Keratinocyte (primary cell): ENCODE measurements around the gene LNPEP. TPM values are rescaled to one million over a fixed set of nuclear protein-coding genes. Genes with fewer than 3 reads are reported as not detected.

ENCODE experiments used
- DNase-seq: peaks from one replicate; pipeline ENCODE4 v3.0.0-alpha.2; 2011; ENCODE audit warnings: low read depth, missing footprints, low spot score
- FAIRE-seq: peaks from 2 replicates; lab custom pipeline; 2011; peaks lifted over from hg19 to GRCh38; lab: Jason Lieb, UNC
- H2AFZ ChIP-seq: 2 replicates; pipeline ENCODE4 v1.6.0; 2012; ENCODE audit warnings: low read length, control low read depth, inconsistent platforms; ENCODE audit not compliant: control insufficient read depth
- H3K27ac ChIP-seq: 2 replicates; pipeline ENCODE4 v1.5.1; 2011; ENCODE audit warnings: low read length; ENCODE audit not compliant: control insufficient read depth, insufficient read depth
- H3K27me3 ChIP-seq: 3 replicates; pipeline ENCODE4 v1.6.0; 2011; ENCODE audit warnings: low read length; ENCODE audit not compliant: control insufficient read depth, insufficient read depth; ENCODE audit errors: extremely low read depth
- H3K36me3 ChIP-seq, 2 experiments: 2 replicates in 1 of 2; 3 replicates in 1 of 2; pipeline ENCODE4 v1.5.1; 2011; ENCODE audit warnings: low read length in 2 of 2, mild to moderate bottlenecking in 1 of 2; ENCODE audit not compliant: control insufficient read depth in 2 of 2, insufficient read depth in 2 of 2; ENCODE audit errors: extremely low read depth in 1 of 2
- H3K4me1 ChIP-seq: 3 replicates; pipeline ENCODE4 v1.5.1; 2011; ENCODE audit warnings: low read length; ENCODE audit not compliant: control insufficient read depth, insufficient read depth; ENCODE audit errors: extremely low read depth
- H3K4me2 ChIP-seq: 3 replicates; pipeline ENCODE4 v1.6.0; 2011; ENCODE audit warnings: low read depth, low read length; ENCODE audit not compliant: control insufficient read depth, insufficient read depth; ENCODE audit errors: extremely low read depth
- H3K4me3 ChIP-seq, 3 experiments: fragments of 200-600 bp in 1 of 3; sonication (generic) in 1 of 3; 2 replicates in 2 of 3; 3 replicates in 1 of 3; pipeline ENCODE4 v1.5.1; 2011 to 2016; ENCODE audit warnings: low read length in 3 of 3, mild to moderate bottlenecking in 3 of 3, control low read depth in 2 of 3, inconsistent platforms in 1 of 3, low read depth in 1 of 3, mixed read lengths in 1 of 3, mixed run types in 1 of 3, moderate library complexity in 1 of 3; ENCODE audit not compliant: control insufficient read depth in 2 of 3, insufficient read depth in 2 of 3; ENCODE audit errors: extremely low read depth in 1 of 3
- H3K79me2 ChIP-seq: 2 replicates; pipeline ENCODE4 v1.6.0; 2012; ENCODE audit warnings: low read length; ENCODE audit not compliant: control insufficient read depth, insufficient read depth
- H3K9ac ChIP-seq: 3 replicates; pipeline ENCODE4 v1.6.0; 2011; ENCODE audit warnings: low read length; ENCODE audit not compliant: control insufficient read depth, insufficient read depth; ENCODE audit errors: extremely low read depth
- H3K9me1 ChIP-seq: 3 replicates; pipeline ENCODE4 v1.6.0; 2011; ENCODE audit warnings: low read length; ENCODE audit not compliant: control insufficient read depth, insufficient read depth; ENCODE audit errors: extremely low read depth
- H3K9me3 ChIP-seq: 2 replicates; pipeline ENCODE4 v1.5.1; 2012; ENCODE audit warnings: low read depth, low read length; ENCODE audit not compliant: control insufficient read depth
- H4K20me1 ChIP-seq: 3 replicates; pipeline ENCODE4 v1.6.0; 2011; ENCODE audit warnings: low read length; ENCODE audit not compliant: control insufficient read depth, insufficient read depth; ENCODE audit errors: extremely low read depth
- CTCF ChIP-seq, 3 experiments: IDR thresholded peaks in 1 of 3; conservative IDR thresholded peaks in 1 of 3; optimal IDR thresholded peaks in 1 of 3; 2 replicates in 2 of 3; 3 replicates in 1 of 3; pipeline versions ENCODE3 to v1.5.1; 2011; ENCODE audit warnings: low read length in 3 of 3, mild to moderate bottlenecking in 3 of 3, moderate library complexity in 2 of 3, control low read depth in 1 of 3, inconsistent platforms in 1 of 3; ENCODE audit not compliant: insufficient read depth in 2 of 3; ENCODE audit errors: extremely low read depth in 1 of 3
- EZH2 ChIP-seq: IDR thresholded peaks from one replicate; pipeline ENCODE4 v1.6.1; 2012; ENCODE audit warnings: inconsistent platforms, mild to moderate bottlenecking, low read length, moderate library complexity
- dilution Hi-C: fragments of 300-500 bp; cut with MboI; formaldehyde crosslinking; loops from one replicate; pipeline ENCODE4 v1.7.0; 2020; ENCODE audit warnings: low sequenced_read_pairs; ENCODE audit not compliant: extremely low pct_ligation_motif_present
- polyA plus RNA-seq, 5 experiments: library from polyadenylated mRNA; depleted of rRNA in 3 of 5; stranded (reverse) in 3 of 5; stranded (forward) in 1 of 5; unstranded in 1 of 5; fragments of >200 nt; gene quantifications; 1 replicate in 1 of 5; 2 replicates in 3 of 5; 3 replicates in 1 of 5; pipeline versions ENCODE4 v1.2.1 to v1.2.3, GENCODE V29; 2011 to 2012; ENCODE audit warnings: missing spikeins in 2 of 5, low read depth in 1 of 5, low replicate concordance in 1 of 5
- small RNA-seq, 3 experiments: library from RNA; depleted of rRNA; stranded (forward); fragments of <200 nt; gene quantifications; one replicate each; pipeline ENCODE3, GENCODE V24; 2012; ENCODE audit warnings: low read depth in 3 of 3, low replicate concordance in 1 of 3; ENCODE audit not compliant: insufficient read length in 3 of 3

Gene LNPEP
- polyA plus RNA-seq, 1 donor (not counting 4 experiments of a cell fraction or from before 2014, with no cell fraction given), result 26.6 TPM

- H3K27me3 ChIP-seq, result peaks cover 5% of the 10 kb centered on the region
- H3K9me3 ChIP-seq, result no peaks in the 10 kb centered on the region
- no peaks in the 10 kb centered on the region for H4K20me1 ChIP-seq
- no peaks in the 10 kb centered on the region for H3K79me2 ChIP-seq
- DNase-seq (no peak), FAIRE-seq (no peak)
- H3K4me2 ChIP-seq, result no peak overlapping the region
- no peak overlapping the region for H3K4me3 ChIP-seq
- H3K27ac ChIP-seq, result no peak overlapping the region
- no peak overlapping the region for H2AFZ ChIP-seq
- no peaks in the 10 kb centered on the region for H3K4me1 ChIP-seq
- H3K9me1 ChIP-seq, result no peaks in the 10 kb centered on the region
- H3K36me3 ChIP-seq, result no peaks in the 10 kb centered on the region
- H3K9ac ChIP-seq, result no peak overlapping the region
- TF ChIP-seq CTCF (optimal IDR thresholded peaks at IDR 0.05 in 1 of 3, IDR thresholded peaks at IDR 0.05 in 1 of 3, conservative IDR thresholded peaks at IDR 0.05 in 1 of 3; ENCODE audit: extremely low read depth in 1 of 3, insufficient read depth in 2 of 3, low read length in 3 of 3) (no peak), EZH2 (no peak)
- dilution Hi-C loops, result no loop called here
Measured at GRCh38 chr5:97085459-97086181, 149.7 kb downstream of the LNPEP start.

Small RNA genes lying within 50 kb of the gene (small RNA-seq; reads per million reads assigned to genes)
- 0 reads per million in 3 experiments for gene RF00019

Other genes starting within 250 kb of the LNPEP start
- gene ERAP1, start 128.1 kb upstream of the LNPEP start, polyA plus RNA-seq, result 29.7 to 56.2 TPM (median 34.9 TPM) in 3 replicates
- gene ERAP2, start 59.6 kb upstream of the LNPEP start, polyA plus RNA-seq, result 35.2 to 41.0 TPM (median 37.0 TPM) in 3 replicates
- gene LIX1, start 206.5 kb downstream of the LNPEP start, polyA plus RNA-seq, result not detected in 3 replicates
- gene RIOK2, start 247.2 kb downstream of the LNPEP start, polyA plus RNA-seq, result 11.6 to 34.5 TPM (median 15.4 TPM) in 3 replicates